Activated CD8-positive, alpha-beta T cell treated with anti-CD3 and anti-CD28 coated beads for 36 hours (primary cell): Measurements from ENCODE around the gene UVRAG. TPM values are rescaled to one million over a fixed set of nuclear protein-coding genes. Genes with fewer than 3 reads are reported as not detected.

Experiments used
- ATAC-seq: fragments of 200-7000 bp; cut with Tn5 transposase; one replicate; pipeline ENCODE4 v1.10.0; 2021; ENCODE audit warnings: mild to moderate bottlenecking, moderate library complexity
- CTCF ChIA-PET: fragments of 350-600 bp; sonication (Branson Sonifier 250); formaldehyde crosslinking; loops from one replicate; lab custom pipeline; 2021; ENCODE audit warnings: antibody characterized with exemption; lab: Charles Lee
- POLR2A ChIA-PET: fragments of 350-600 bp; sonication (Branson Sonifier 250); formaldehyde crosslinking; loops from one replicate; lab custom pipeline; 2021; ENCODE audit warnings: antibody characterized with exemption; lab: Charles Lee
- DNase-seq: peaks from one replicate; pipeline ENCODE4 v3.0.0-alpha.2; 2020
- H3K27ac Mint-ChIP-seq: one replicate; pipeline ENCODE4 v1.8.0; 2021; ENCODE audit warnings: mild to moderate bottlenecking, mixed read lengths
- H3K27me3 Mint-ChIP-seq: one replicate; pipeline ENCODE4 v1.8.0; 2021; ENCODE audit warnings: mixed read lengths
- H3K36me3 Mint-ChIP-seq: one replicate; pipeline ENCODE4 v1.8.0; 2021; ENCODE audit warnings: low read depth, mixed read lengths
- H3K4me1 Mint-ChIP-seq: one replicate; pipeline ENCODE4 v1.8.0; 2021; ENCODE audit warnings: low read depth, mixed read lengths
- H3K4me3 Mint-ChIP-seq: one replicate; pipeline ENCODE4 v1.8.0; 2021; ENCODE audit warnings: mild to moderate bottlenecking, moderate library complexity, mixed read lengths
- H3K9me3 Mint-ChIP-seq: one replicate; pipeline ENCODE4 v1.8.0; 2021; ENCODE audit warnings: mixed read lengths
- CTCF ChIP-seq: fragments of 200-600 bp; IDR thresholded peaks from one replicate; pipeline ENCODE4 v1.8.0; 2022; ENCODE audit warnings: antibody characterized with exemption, mild to moderate bottlenecking
- intact Hi-C: fragments of 100-400 bp; cut with micrococcal nuclease; formaldehyde crosslinking; loops from one replicate; pipeline ENCODE4 v1.10.0; 2022
- total RNA-seq, 2 experiments: library from RNA; stranded (reverse); gene quantifications; one replicate each; pipeline ENCODE4 v1.2.3, GENCODE V29; 2021

The UVRAG gene
- total RNA-seq, 2 experiments from 2014 or later, result 14.4 to 15.7 TPM

- no peak for TF ChIP-seq CTCF
Measured at GRCh38 chr11:75855206-75855605, 40.2 kb downstream of the UVRAG start.

GRCh38 chr11:75856912-75857311 lies 41.9 kb downstream of the UVRAG start:
- Mint-ChIP-seq H3K9me3 (no peaks in the 10 kb centered on the region), H3K36me3 (peaks cover 15% of the 10 kb centered on the region), H3K27ac (no peak overlapping the region), H3K27me3 (no peaks in the 10 kb centered on the region), H3K4me1 (peaks cover 10% of the 10 kb centered on the region), H3K4me3 (no peak overlapping the region)
- no peak for TF ChIP-seq CTCF
- POLR2A ChIA-PET, result no interaction called here
- intact Hi-C loops, result no loop called here
- CTCF ChIA-PET, result no interaction called here
- ATAC-seq (no peak), DNase-seq (no peak)

More at GRCh38 chr11:75855206-75855605, 40.2 kb downstream of the UVRAG start:
- no peak for DNase-seq
- Mint-ChIP-seq H3K9me3 (no peaks in the 10 kb centered on the region), H3K4me3 (no peak overlapping the region), H3K27ac (no peak overlapping the region), H3K4me1 (peaks cover 21% of the 10 kb centered on the region), H3K27me3 (no peaks in the 10 kb centered on the region), H3K36me3 (peaks cover 18% of the 10 kb centered on the region)
- no peak for ATAC-seq
- CTCF ChIA-PET, result interaction anchor here (0.8 to 2.0 kb wide), 7 partner anchors 12 to 297 kb away, joined by 3 to 6 read pairs (median 3); no protein-coding TSS in a partner anchor
- intact Hi-C loops, result no loop called here
- POLR2A ChIA-PET, result no interaction called here

DNA sequence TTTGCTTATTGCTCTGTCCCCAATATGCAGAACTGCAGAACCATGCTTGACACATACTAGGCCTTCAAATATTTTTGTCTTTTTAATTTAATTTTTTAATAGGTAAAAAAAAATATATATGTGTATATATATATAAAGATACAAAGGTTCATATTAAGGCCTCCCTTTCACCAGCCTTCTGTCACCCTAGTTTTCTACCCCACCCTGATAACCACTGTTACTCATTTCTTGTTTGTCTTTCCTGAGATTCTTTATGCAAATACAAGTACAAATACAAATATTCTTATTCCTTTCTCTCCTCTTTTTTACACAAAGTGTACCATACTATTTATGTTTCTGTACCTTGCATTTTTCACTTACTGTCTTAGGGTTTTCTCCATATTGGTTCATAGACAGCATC lies 43.0 kb downstream of the UVRAG start:
- peaks cover 12% of the 10 kb centered on the region for H3K36me3 Mint-ChIP-seq
- no peak for DNase-seq
- no peak overlapping the region for H3K4me3 Mint-ChIP-seq
- CTCF ChIA-PET, result no interaction called here
- no peak overlapping the region for H3K27ac Mint-ChIP-seq
- no peak for TF ChIP-seq CTCF
- H3K4me1 Mint-ChIP-seq, result peaks cover 10% of the 10 kb centered on the region
- POLR2A ChIA-PET, result no interaction called here
- intact Hi-C loops, result no loop called here
- H3K27me3 Mint-ChIP-seq, result no peaks in the 10 kb centered on the region
- H3K9me3 Mint-ChIP-seq, result no peaks in the 10 kb centered on the region
- ATAC-seq, result no peak

DNA sequence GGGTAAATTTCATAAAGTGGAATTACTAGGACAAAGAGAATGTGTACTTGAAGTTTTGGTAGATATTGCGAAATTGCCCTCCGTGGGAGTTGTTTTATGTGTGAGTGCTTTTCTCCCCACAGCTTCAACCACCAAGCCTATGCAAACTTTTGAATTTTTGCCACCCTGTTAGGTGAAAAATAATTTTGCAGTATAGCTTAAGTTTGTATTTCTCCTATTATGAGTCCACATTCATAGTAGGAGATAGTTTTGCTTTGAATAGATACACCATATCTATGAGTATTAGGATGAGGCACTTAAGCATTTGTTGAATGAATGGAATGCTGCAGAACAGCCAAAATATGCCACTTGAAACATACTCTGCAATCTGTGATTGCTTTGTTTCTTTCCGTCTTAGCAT lies 43.6 kb downstream of the UVRAG start:
- no peak overlapping the region for H3K4me3 Mint-ChIP-seq
- DNase-seq (no peak), ATAC-seq (no peak)
- intact Hi-C loops, result no loop called here
- CTCF ChIA-PET, result no interaction called here
- no peaks in the 10 kb centered on the region for H3K27me3 Mint-ChIP-seq
- H3K36me3 Mint-ChIP-seq, result peaks cover 12% of the 10 kb centered on the region
- H3K4me1 Mint-ChIP-seq, result peaks cover 10% of the 10 kb centered on the region
- POLR2A ChIA-PET, result no interaction called here
- no peak for TF ChIP-seq CTCF
- H3K9me3 Mint-ChIP-seq, result no peaks in the 10 kb centered on the region
- H3K27ac Mint-ChIP-seq, result no peak overlapping the region

DNA sequence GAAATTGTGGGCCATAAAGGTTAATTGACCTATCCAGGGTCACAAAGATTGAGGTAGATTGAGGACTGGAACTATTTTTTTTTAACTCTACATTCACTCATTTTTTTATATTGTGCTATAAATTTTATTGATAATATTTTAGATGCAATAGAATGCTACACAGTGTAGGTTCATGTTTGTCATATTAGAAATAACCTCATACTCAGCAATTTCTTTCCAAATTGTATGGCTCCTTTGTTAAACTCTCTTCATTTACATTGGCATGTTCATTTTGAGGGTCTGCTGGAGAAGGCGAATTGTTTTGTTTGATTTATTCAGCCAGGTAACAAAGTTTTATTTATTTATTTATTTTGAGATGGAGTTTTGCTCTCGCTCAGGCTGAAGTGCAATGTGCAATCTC lies 44.6 kb downstream of the UVRAG start:
- Mint-ChIP-seq H3K36me3 (peaks cover 8% of the 10 kb centered on the region), H3K27ac (no peak overlapping the region), H3K4me3 (no peak overlapping the region), H3K9me3 (no peaks in the 10 kb centered on the region), H3K4me1 (peaks cover 10% of the 10 kb centered on the region), H3K27me3 (no peaks in the 10 kb centered on the region)
- CTCF ChIA-PET, result no interaction called here
- POLR2A ChIA-PET, result no interaction called here
- no peak for ATAC-seq
- TF ChIP-seq CTCF, result no peak
- DNase-seq, result no peak
- intact Hi-C loops, result no loop called here
